ENCODE data around the gene CACNA1E. TPM values are rescaled to one million over a fixed set of nuclear protein-coding genes. Genes with fewer than 3 reads are reported as not detected.

The CACNA1E gene
- total RNA-seq, 4 donors from 2014 or later: 0.09 to 0.19 TPM; not detected in 2

DNA sequence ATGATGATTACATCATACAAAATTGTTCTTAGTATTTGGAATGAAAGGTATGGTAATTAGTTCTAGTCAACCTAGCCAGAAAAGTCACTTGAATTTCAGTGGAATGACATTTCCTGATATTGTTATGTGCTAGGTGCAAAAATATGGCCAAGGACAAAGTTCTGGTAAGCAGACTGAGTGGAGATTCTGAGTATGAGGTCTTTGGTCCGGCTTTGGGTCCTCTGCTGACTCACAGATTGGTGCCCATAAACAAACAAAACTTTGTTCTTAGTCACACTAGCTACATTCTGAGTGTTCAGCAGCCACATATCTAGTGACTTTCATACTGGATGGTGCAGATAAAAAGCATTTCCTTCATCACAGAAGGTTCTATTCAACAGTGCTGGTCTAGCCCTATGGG is 372.1 kb downstream of the CACNA1E start:
- Histone ChIP-seq H3K9me3 (peaks cover 0 to 15% (median 3%) of the 10 kb centered on the region in 3 donors), H3K4me3 (no peak overlapping the region), H3K27me3 (no peaks in the 10 kb centered on the region), H3K36me3 (no peaks in the 10 kb centered on the region), H3K4me1 (no peaks in the 10 kb centered on the region), H3K27ac (no peak overlapping the region)
- intact Hi-C loops (cut with DNase I): no loop called here
- no peak for DNase-seq
- 22 to 60% methylated on average over 1 of the region's 1 CpG for WGBS, 2 donors
- TF ChIP-seq CTCF (IDR thresholded peaks at IDR 0.05): no peak
- no peak for TF ChIP-seq POLR2A (IDR thresholded peaks at IDR 0.05)

Small RNA genes within 50 kb of the gene (small RNA-seq; reads per million reads assigned to genes)
- gene RF00017 (0 reads per million in 4 donors), gene RNA5SP70 (0 to 0.45 (median 0.16) reads per million in 4 donors)
